C4-2B (cell line): Measurements from ENCODE around the gene ZNF648.

Experiments used
- CTCF ChIP-seq: fragments of 450-650 bp; conservative IDR thresholded peaks from 2 replicates; pipeline ENCODE4 v1.5.1; 2017; ENCODE audit warnings: mild to moderate bottlenecking
- ZFX ChIP-seq: fragments of 450-650 bp; IDR thresholded peaks from 2 replicates; pipeline ENCODE4 v1.6.1; 2017

- TF ChIP-seq CTCF (no peak), ZFX (no peak)
Observed at GRCh38 chr1:182050481-182051448, 10.7 kb downstream of the ZNF648 start.
